ENCODE results near the gene CAPRIN1.
A peak's percentile ranks its signal among the peaks of the same experiment; 100 is the strongest.
"Not testable (repeated sequence)": the region's sequence is repeated elsewhere in the genome, so short reads cannot be mapped to it uniquely, and the experiment has no call there.

The CAPRIN1 gene

GRCh38 chr11:34094900-34095299, 43.4 kb downstream of the CAPRIN1 start:
- not testable (repeated sequence) for FAIRE-seq

- FAIRE-seq, result no peak
Measured at GRCh38 chr11:34098813-34099212, 47.3 kb downstream of the CAPRIN1 start.

- no peak for FAIRE-seq
Measured at GRCh38 chr11:34104680-34105078, 53.1 kb downstream of the CAPRIN1 start.

GRCh38 chr11:34105079-34105956, 53.8 kb downstream of the CAPRIN1 start, which contains the start of gene NAT10:
TSS of gene NAT10 (plus strand) at chr11:34105629. CDS start at chr11:34108226, 2,597 bp downstream.
- FAIRE-seq, result peak; percentile 96

- no peak for FAIRE-seq
Measured at GRCh38 chr11:34105957-34106504, 54.5 kb downstream of the CAPRIN1 start.

- no peak for FAIRE-seq
Measured at GRCh38 chr11:34111722-34112270, 60.3 kb downstream of the CAPRIN1 start.

GRCh38 chr11:34114014-34114413, 62.5 kb downstream of the CAPRIN1 start:
- no peak for FAIRE-seq

GRCh38 chr11:34114471-34114870, 62.9 kb downstream of the CAPRIN1 start:
- FAIRE-seq, result no peak

- no peak for FAIRE-seq
Measured at GRCh38 chr11:34120651-34121050, 69.1 kb downstream of the CAPRIN1 start.

- no peak for FAIRE-seq
Measured at GRCh38 chr11:34124885-34125668, 73.5 kb downstream of the CAPRIN1 start.

- no peak for FAIRE-seq
Measured at GRCh38 chr11:34126959-34127848, 75.7 kb downstream of the CAPRIN1 start.

- no peak for FAIRE-seq
Measured at GRCh38 chr11:34128824-34129223, 77.3 kb downstream of the CAPRIN1 start.

- no peak for FAIRE-seq
Measured at GRCh38 chr11:34132261-34132965, 80.9 kb downstream of the CAPRIN1 start.

- no peak for FAIRE-seq
Measured at GRCh38 chr11:34134765-34135164, 83.2 kb downstream of the CAPRIN1 start.

GRCh38 chr11:34135439-34135838, 83.9 kb downstream of the CAPRIN1 start:
- no peak for FAIRE-seq

- no peak for FAIRE-seq
Measured at GRCh38 chr11:34136420-34136819, 84.9 kb downstream of the CAPRIN1 start.

- FAIRE-seq, result no peak
Measured at GRCh38 chr11:34139346-34139745, 87.8 kb downstream of the CAPRIN1 start.

- FAIRE-seq, result no peak
Measured at GRCh38 chr11:34140149-34140548, 88.6 kb downstream of the CAPRIN1 start.

GRCh38 chr11:34143048-34143447, 91.5 kb downstream of the CAPRIN1 start:
- FAIRE-seq, result no peak

- FAIRE-seq, result no peak
Measured at GRCh38 chr11:34145073-34145472, 93.5 kb downstream of the CAPRIN1 start.

GRCh38 chr11:34145847-34146381, 94.4 kb downstream of the CAPRIN1 start:
- FAIRE-seq, result no peak

All from G401.6 (cell line).